Skeletal muscle satellite cell (primary cell): ENCODE data around the gene MAB21L4.

Experiments
- H3K27me3 ChIP-seq: 2 replicates; pipeline ENCODE4 v1.7.0; 2013; ENCODE audit warnings: low read length; ENCODE audit not compliant: control insufficient read depth, insufficient read depth
- H3K36me3 ChIP-seq: 2 replicates; pipeline ENCODE4 v1.7.0; 2013; ENCODE audit warnings: mild to moderate bottlenecking, control low read depth, low read length; ENCODE audit not compliant: insufficient read depth
- H3K4me1 ChIP-seq: 2 replicates; pipeline ENCODE4 v1.7.0; 2013; ENCODE audit warnings: low read length; ENCODE audit not compliant: control insufficient read depth, insufficient read depth
- H3K4me2 ChIP-seq: 2 replicates; pipeline ENCODE4 v1.7.0; 2013; ENCODE audit warnings: mild to moderate bottlenecking, low read length
- H3K4me3 ChIP-seq: 2 replicates; pipeline ENCODE4 v1.7.0; 2013; ENCODE audit warnings: low read length
- H3K9ac ChIP-seq: 2 replicates; pipeline ENCODE4 v1.7.0; 2013; ENCODE audit warnings: mild to moderate bottlenecking, low read depth, low read length, moderate library complexity
- H3K9me3 ChIP-seq: replicated peaks from 2 replicates; pipeline ENCODE4 v1.7.0; 2013; ENCODE audit warnings: mild to moderate bottlenecking, control low read depth, low read length

The MAB21L4 gene

GRCh38 chr2:240930631-240931318 is 34.8 kb upstream of the MAB21L4 start:
- H3K9me3 ChIP-seq = no peaks in the 10 kb centered on the region
- H3K9ac ChIP-seq = no peak overlapping the region
- no peaks in the 10 kb centered on the region for H3K4me1 ChIP-seq
- no peaks in the 10 kb centered on the region for H3K36me3 ChIP-seq
- no peak overlapping the region for H3K4me2 ChIP-seq
- H3K4me3 ChIP-seq = no peak overlapping the region
- peaks cover 70% of the 10 kb centered on the region for H3K27me3 ChIP-seq

GRCh38 chr2:240930096-240930630 is 34.2 kb upstream of the MAB21L4 start:
- peaks cover 64% of the 10 kb centered on the region for H3K27me3 ChIP-seq
- H3K9me3 ChIP-seq = no peaks in the 10 kb centered on the region
- H3K4me2 ChIP-seq = no peak overlapping the region
- no peak overlapping the region for H3K9ac ChIP-seq
- no peaks in the 10 kb centered on the region for H3K36me3 ChIP-seq
- H3K4me3 ChIP-seq = no peak overlapping the region
- H3K4me1 ChIP-seq = no peaks in the 10 kb centered on the region

- peaks cover 58% of the 10 kb centered on the region for H3K27me3 ChIP-seq
- no peak overlapping the region for H3K4me3 ChIP-seq
- no peaks in the 10 kb centered on the region for H3K9me3 ChIP-seq
- no peaks in the 10 kb centered on the region for H3K36me3 ChIP-seq
- H3K9ac ChIP-seq = no peak overlapping the region
- no peaks in the 10 kb centered on the region for H3K4me1 ChIP-seq
- H3K4me2 ChIP-seq = no peak overlapping the region
Observed at GRCh38 chr2:240929364-240930095, 33.6 kb upstream of the MAB21L4 start.

GRCh38 chr2:240928476-240929363 is 32.8 kb upstream of the MAB21L4 start:
- no peak overlapping the region for H3K9ac ChIP-seq
- no peaks in the 10 kb centered on the region for H3K9me3 ChIP-seq
- no peak overlapping the region for H3K4me2 ChIP-seq
- H3K36me3 ChIP-seq = no peaks in the 10 kb centered on the region
- H3K27me3 ChIP-seq = peaks cover 52% of the 10 kb centered on the region
- H3K4me3 ChIP-seq = no peak overlapping the region
- H3K4me1 ChIP-seq = no peaks in the 10 kb centered on the region

GRCh38 chr2:240927390-240927781 is 31.4 kb upstream of the MAB21L4 start:
- H3K4me1 ChIP-seq = peaks cover 8% of the 10 kb centered on the region
- no peak overlapping the region for H3K4me3 ChIP-seq
- H3K27me3 ChIP-seq = peaks cover 39% of the 10 kb centered on the region
- no peak overlapping the region for H3K4me2 ChIP-seq
- no peaks in the 10 kb centered on the region for H3K36me3 ChIP-seq
- H3K9ac ChIP-seq = no peak overlapping the region
- H3K9me3 ChIP-seq = no peaks in the 10 kb centered on the region

GRCh38 chr2:240926516-240927389 is 30.8 kb upstream of the MAB21L4 start:
- no peak overlapping the region for H3K4me2 ChIP-seq
- H3K27me3 ChIP-seq = peaks cover 32% of the 10 kb centered on the region
- no peaks in the 10 kb centered on the region for H3K36me3 ChIP-seq
- peaks cover 14% of the 10 kb centered on the region for H3K4me1 ChIP-seq
- no peaks in the 10 kb centered on the region for H3K9me3 ChIP-seq
- H3K9ac ChIP-seq = no peak overlapping the region
- no peak overlapping the region for H3K4me3 ChIP-seq

- H3K9me3 ChIP-seq = no peaks in the 10 kb centered on the region
- H3K27me3 ChIP-seq = peaks cover 25% of the 10 kb centered on the region
- no peaks in the 10 kb centered on the region for H3K36me3 ChIP-seq
- H3K4me2 ChIP-seq = no peak overlapping the region
- H3K4me1 ChIP-seq = peaks cover 22% of the 10 kb centered on the region
- H3K9ac ChIP-seq = no peak overlapping the region
- H3K4me3 ChIP-seq = no peak overlapping the region
Observed at GRCh38 chr2:240925568-240926515, 29.9 kb upstream of the MAB21L4 start.

GRCh38 chr2:240925191-240925567 is 29.2 kb upstream of the MAB21L4 start:
- Histone ChIP-seq H3K4me1 (peaks cover 28% of the 10 kb centered on the region), H3K9me3 (no peaks in the 10 kb centered on the region), H3K4me2 (no peak overlapping the region), H3K36me3 (no peaks in the 10 kb centered on the region), H3K4me3 (no peak overlapping the region), H3K9ac (no peak overlapping the region), H3K27me3 (peaks cover 19% of the 10 kb centered on the region)

- H3K4me2 ChIP-seq = no peak overlapping the region
- no peaks in the 10 kb centered on the region for H3K36me3 ChIP-seq
- no peak overlapping the region for H3K9ac ChIP-seq
- no peaks in the 10 kb centered on the region for H3K9me3 ChIP-seq
- no peak overlapping the region for H3K4me3 ChIP-seq
- H3K4me1 ChIP-seq = peaks cover 28% of the 10 kb centered on the region
- H3K27me3 ChIP-seq = peaks cover 12% of the 10 kb centered on the region
Observed at GRCh38 chr2:240922982-240923537, 27.1 kb upstream of the MAB21L4 start.
